Mucosa of descending colon (tissue), 3 donors: ENCODE measurements around the gene TTC7B. TPM values are rescaled to one million over a fixed set of nuclear protein-coding genes. Genes with fewer than 3 reads are reported as not detected.

ENCODE experiments used
- ATAC-seq: fragments of 200-7000 bp; cut with Tn5 transposase; one replicate; pipeline ENCODE4 v1.9.1; 2020; ENCODE audit warnings: mild to moderate bottlenecking, moderate library complexity
- DNase-seq, 3 donors: peaks; one replicate each; pipeline ENCODE4 v3.0.0-alpha.2; 2020
- H3K36me3 ChIP-seq: fragments of 200-600 bp; one replicate; pipeline ENCODE4 v1.8.0; 2021; ENCODE audit warnings: low read depth, mild to moderate bottlenecking
- H3K4me1 ChIP-seq: fragments of 200-600 bp; one replicate; pipeline ENCODE4 v1.8.0; 2021; ENCODE audit warnings: low read depth, mild to moderate bottlenecking
- H3K4me3 ChIP-seq: fragments of 200-600 bp; one replicate; pipeline ENCODE4 v1.8.0; 2021; ENCODE audit warnings: mild to moderate bottlenecking
- H3K9me3 ChIP-seq: fragments of 200-600 bp; one replicate; pipeline ENCODE4 v1.8.0; 2021; ENCODE audit warnings: mild to moderate bottlenecking
- CTCF ChIP-seq: fragments of 200-600 bp; IDR thresholded peaks from one replicate; pipeline ENCODE4 v1.8.0; 2022; ENCODE audit warnings: antibody characterized with exemption, mild to moderate bottlenecking
- intact Hi-C, 2 donors: fragments of 100-400 bp; cut with DNase I in 1 of 2; cut with micrococcal nuclease in 1 of 2; formaldehyde crosslinking; loops; one replicate each; pipeline versions ENCODE4 v1.11.0 to v1.11.1; 2022; cut with DNase I, micrococcal nuclease
- total RNA-seq, 3 donors: library from RNA; stranded (reverse); fragmentation: NEBNext Ultra II Directional in 2 of 3; extraction: Animal tissue kit (Norgen Biotek cat#: 25700) in 2 of 3; gene quantifications; one replicate each; pipeline versions ENCODE4 v1.2.1 to v1.2.4, GENCODE V29; 2021 to 2023
- donor health status: DM: no; HTN: no; CAD: no; lungs with moderate emphysema.
- donor health status: DM: no; HTN: no; CAD: no.
- donor health status: DM: no; HTN: yes; CAD: no.

TTC7B gene
- total RNA-seq, 3 donors from 2014 or later: 6.0 to 72.8 (median 10.0) TPM

GRCh38 chr14:90632871-90633270 lies 183.4 kb downstream of the TTC7B start:
- Histone ChIP-seq H3K4me1 (no peaks in the 10 kb centered on the region), H3K9me3 (no peaks in the 10 kb centered on the region), H3K36me3 (no peaks in the 10 kb centered on the region), H3K4me3 (no peak overlapping the region)
- no peak for TF ChIP-seq CTCF
- ATAC-seq (no peak), DNase-seq (no peak)
- intact Hi-C loops: no loop called here

DNA sequence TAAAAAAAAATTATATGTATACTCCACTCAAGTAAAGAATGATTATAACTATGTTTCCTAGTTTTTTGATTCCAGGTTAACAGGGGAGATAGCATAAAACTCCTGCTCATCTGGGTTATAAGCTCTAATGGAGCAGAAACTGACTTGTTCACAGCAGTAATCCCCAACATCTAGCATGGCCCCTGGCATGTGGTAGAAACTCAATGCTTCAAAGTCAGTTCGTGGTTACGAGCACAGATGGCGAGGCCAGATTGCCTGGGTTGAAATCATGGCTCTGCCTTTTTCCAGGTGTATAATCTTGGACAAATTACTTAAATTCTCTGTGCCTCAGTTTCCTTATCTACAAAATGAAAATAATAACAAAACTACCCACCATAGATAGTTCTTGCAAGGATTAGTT lies 183.8 kb downstream of the TTC7B start:
- ATAC-seq: no peak
- DNase-seq: no peak
- H3K36me3 ChIP-seq: no peaks in the 10 kb centered on the region
- TF ChIP-seq CTCF: no peak
- intact Hi-C loops: no loop called here
- H3K4me1 ChIP-seq: no peaks in the 10 kb centered on the region
- no peaks in the 10 kb centered on the region for H3K9me3 ChIP-seq
- no peak overlapping the region for H3K4me3 ChIP-seq

DNA sequence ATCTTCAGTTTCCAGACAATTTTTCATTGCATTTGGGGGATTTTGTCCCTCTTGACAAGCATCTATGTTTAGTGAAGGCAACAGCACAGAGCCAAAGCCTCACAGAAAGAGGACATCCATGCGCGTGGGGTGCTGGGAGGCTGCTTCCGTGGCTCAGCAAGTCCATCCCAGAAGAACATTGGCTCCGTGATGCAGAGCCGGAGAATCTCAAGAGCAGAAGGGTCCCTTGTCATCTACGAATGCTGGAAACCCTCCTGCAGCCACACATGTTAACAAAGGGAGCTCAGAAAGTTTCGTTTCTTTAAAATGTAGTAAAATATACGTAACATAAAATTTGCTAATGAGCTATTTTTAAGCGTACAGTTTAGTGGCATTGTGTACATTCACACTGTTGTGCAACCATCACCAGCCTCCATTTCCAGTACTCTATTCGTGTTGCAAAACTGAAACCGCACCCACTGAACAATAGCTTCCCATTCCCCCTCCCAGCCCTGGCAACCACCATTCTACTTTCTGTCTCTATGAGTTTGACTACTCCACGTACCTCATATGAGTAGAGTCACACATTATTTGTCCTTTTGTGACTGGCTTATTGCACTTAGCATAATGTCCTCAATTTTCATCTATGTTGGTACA lies 185.9 kb downstream of the TTC7B start:
- H3K4me3 ChIP-seq: no peak overlapping the region
- H3K4me1 ChIP-seq: no peaks in the 10 kb centered on the region
- ATAC-seq (peak; percentile 54), DNase-seq (no peak)
- intact Hi-C loops: no loop called here
- H3K36me3 ChIP-seq: no peaks in the 10 kb centered on the region
- H3K9me3 ChIP-seq: no peaks in the 10 kb centered on the region
- TF ChIP-seq CTCF: no peak

GRCh38 chr14:90629471-90629870 lies 186.8 kb downstream of the TTC7B start:
- TF ChIP-seq CTCF: no peak
- Histone ChIP-seq H3K4me1 (no peaks in the 10 kb centered on the region), H3K9me3 (no peaks in the 10 kb centered on the region), H3K4me3 (no peak overlapping the region), H3K36me3 (no peaks in the 10 kb centered on the region)
- ATAC-seq (no peak), DNase-seq (no peak)
- intact Hi-C loops: no loop called here

GRCh38 chr14:90628825-90629224 lies 187.4 kb downstream of the TTC7B start:
- ATAC-seq (no peak), DNase-seq (no peak)
- Histone ChIP-seq H3K9me3 (no peaks in the 10 kb centered on the region), H3K4me3 (no peak overlapping the region), H3K4me1 (no peaks in the 10 kb centered on the region), H3K36me3 (no peaks in the 10 kb centered on the region)
- intact Hi-C loops: no loop called here
- TF ChIP-seq CTCF: no peak

GRCh38 chr14:90627478-90627877 lies 188.8 kb downstream of the TTC7B start:
- Histone ChIP-seq H3K4me3 (no peak overlapping the region), H3K36me3 (no peaks in the 10 kb centered on the region), H3K4me1 (no peaks in the 10 kb centered on the region), H3K9me3 (no peaks in the 10 kb centered on the region)
- intact Hi-C loops: no loop called here
- ATAC-seq: no peak
- TF ChIP-seq CTCF: no peak
- DNase-seq: no peak
